HFF-Myc (cell line): ENCODE measurements around the gene FAM53B.

Experiments used
- DNase-seq: peaks from one replicate; pipeline ENCODE4 v3.0.0-alpha.2; 2011; ENCODE audit warnings: low read depth; ENCODE audit errors: extremely low read depth
- H3K4me3 ChIP-seq: replicated peaks from 2 replicates; pipeline ENCODE4 v1.5.1; 2011; ENCODE audit warnings: low read depth, mild to moderate bottlenecking, control low read depth, low read length
- TF ChIP-seq, protein P1 (sequence below): IDR thresholded peaks from 2 replicates; pipeline ENCODE4 v1.5.1; 2012; ENCODE audit warnings: mild to moderate bottlenecking, low read depth, low read length, control low read depth; ENCODE audit errors: missing control alignments

The FAM53B gene

DNA sequence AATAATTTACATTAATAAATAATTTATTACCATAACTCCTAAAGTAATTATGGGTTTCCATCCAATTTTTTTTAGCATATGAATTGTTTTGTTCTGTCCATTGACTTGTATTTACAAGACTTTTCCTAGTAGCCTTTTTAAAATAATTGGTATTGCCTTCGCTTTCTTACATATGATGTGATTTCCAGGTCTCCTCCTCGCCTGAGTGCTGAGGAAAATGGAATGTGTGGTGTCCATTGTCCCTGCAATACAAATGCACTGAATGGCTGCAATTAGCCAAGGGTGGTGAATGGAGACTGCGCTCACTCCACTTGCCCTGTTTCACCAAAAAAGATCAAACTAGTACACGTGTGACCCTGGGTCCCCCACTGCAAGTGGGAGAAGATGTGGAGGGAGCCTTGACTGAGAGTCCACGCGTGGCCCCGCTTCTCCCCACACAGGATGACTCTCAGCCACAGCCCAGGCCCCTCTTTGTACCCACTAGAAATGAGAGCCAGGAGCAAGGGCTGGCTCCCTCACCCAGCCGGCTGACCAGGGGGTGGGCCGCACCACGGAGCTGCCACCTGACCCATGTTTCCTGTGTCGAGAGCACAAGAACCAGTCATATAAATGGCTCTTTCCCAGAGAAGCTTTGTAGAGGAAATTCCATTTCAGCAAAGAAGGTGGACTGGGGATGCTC, 52.6 kb downstream of the FAM53B start:
- H3K4me3 ChIP-seq = no peak overlapping the region
- TF ChIP-seq, protein P1, sequence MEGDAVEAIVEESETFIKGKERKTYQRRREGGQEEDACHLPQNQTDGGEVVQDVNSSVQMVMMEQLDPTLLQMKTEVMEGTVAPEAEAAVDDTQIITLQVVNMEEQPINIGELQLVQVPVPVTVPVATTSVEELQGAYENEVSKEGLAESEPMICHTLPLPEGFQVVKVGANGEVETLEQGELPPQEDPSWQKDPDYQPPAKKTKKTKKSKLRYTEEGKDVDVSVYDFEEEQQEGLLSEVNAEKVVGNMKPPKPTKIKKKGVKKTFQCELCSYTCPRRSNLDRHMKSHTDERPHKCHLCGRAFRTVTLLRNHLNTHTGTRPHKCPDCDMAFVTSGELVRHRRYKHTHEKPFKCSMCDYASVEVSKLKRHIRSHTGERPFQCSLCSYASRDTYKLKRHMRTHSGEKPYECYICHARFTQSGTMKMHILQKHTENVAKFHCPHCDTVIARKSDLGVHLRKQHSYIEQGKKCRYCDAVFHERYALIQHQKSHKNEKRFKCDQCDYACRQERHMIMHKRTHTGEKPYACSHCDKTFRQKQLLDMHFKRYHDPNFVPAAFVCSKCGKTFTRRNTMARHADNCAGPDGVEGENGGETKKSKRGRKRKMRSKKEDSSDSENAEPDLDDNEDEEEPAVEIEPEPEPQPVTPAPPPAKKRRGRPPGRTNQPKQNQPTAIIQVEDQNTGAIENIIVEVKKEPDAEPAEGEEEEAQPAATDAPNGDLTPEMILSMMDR = no peak
- no peak for DNase-seq

DNA sequence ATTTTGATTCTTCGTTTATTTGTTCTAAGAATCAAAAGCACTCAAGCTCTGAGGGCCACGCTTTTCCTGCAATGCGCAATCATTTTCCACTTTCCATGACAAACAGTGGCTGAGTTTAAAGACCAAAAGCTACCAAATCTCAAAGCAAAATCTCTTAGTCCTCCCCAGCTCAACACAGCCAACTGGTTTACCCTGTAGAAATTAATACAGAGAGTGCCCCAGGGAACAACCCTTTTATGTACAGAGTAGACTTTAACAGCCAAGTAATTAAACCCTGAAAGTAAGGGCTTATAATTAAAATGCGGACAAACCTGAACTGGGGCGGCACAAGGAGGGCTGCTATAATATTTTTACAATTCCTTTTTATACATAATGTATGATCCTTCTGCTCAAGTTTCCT, 53.2 kb downstream of the FAM53B start:
- no peak overlapping the region for H3K4me3 ChIP-seq
- TF ChIP-seq, protein P1 = no peak
- DNase-seq = no peak

DNA sequence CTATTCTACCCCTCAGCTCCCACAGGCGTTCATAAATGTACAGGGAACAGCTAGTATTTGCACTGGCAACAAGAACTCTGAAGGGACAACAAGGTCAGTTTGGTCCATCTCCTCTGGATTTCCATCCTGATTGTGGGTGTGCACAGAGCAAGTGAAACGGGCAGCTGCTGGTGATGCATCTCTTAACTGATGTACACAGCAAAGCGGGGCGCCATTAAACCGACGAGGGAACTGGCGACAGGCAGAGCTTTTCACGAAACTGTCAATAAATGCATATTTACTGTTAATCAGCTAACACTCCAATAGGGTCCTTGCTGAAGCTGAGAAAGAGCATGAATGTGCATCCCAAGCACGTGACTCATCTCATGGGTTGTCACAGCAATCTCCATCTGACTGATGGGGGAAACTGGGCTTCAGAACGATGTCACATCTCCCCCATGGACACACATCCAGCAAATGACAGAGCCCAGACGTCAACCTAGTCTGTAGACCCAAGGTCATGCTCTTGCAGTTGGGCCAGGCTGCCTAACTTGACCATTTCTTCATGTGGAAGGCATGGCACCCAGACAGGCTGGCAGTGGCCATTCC, 54.2 kb downstream of the FAM53B start:
- DNase-seq = no peak

DNA sequence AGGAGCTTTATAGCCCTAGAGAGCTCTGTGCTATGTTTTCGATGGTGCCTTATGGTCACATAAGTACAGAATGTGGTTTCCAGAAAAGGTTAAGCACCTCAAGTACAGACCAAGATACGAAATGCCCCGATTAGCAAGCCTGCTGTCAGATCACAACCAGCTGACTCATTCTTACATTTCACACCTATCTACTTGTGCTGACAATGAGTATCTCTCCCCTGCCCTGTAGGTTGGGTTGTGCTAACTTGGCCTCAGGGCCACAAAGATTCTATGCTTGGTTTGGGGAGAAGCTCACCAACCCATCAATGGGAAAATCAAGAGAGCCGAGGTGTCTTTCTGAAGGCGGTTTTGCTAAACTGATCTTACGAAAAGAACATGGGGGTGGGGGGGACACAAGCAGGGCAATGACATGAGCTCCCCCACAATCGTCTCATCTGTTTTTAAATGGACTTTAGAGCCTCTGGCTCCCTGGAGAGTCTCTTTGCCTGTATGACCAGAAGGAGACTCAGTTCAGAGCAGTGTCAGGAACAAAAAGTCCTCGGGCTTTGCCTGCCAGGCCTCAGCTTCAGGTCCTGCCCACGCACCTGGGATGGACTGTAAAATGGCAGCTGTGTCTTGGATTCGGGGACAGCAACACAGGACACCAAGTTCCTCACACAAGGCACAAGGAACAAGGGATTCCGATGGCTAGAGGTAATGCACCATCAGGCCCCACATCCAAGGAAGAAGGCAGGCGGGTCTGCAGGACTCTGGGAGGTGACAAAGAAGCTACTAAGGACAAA, 55.1 kb downstream of the FAM53B start:
- TF ChIP-seq, protein P1 = no peak
- DNase-seq = no peak
- no peak overlapping the region for H3K4me3 ChIP-seq

More for the DNA sequence above, 54.2 kb downstream of the FAM53B start:
- no peak overlapping the region for H3K4me3 ChIP-seq
- TF ChIP-seq, protein P1 = no peak

DNA sequence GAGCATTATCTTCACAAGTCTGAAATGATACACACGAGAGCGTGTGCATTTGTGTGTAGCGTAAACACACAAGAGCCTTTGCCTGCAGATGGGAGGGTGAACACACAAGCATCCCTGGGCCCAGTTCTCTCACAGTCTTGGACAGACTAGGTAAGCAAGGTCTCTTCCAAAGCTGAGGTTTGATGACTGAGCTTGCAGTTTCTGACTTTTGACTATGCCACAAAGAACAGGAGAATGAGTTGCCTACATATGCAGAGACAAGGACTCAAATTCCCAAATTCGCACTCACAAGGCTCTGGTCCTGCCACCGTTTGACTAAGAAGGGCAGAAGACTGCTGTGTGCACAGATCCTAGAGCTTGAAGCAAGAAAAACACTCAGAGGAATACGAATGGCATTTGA, 55.8 kb downstream of the FAM53B start:
- H3K4me3 ChIP-seq = no peak overlapping the region
- no peak for DNase-seq
- TF ChIP-seq, protein P1 = no peak

DNA sequence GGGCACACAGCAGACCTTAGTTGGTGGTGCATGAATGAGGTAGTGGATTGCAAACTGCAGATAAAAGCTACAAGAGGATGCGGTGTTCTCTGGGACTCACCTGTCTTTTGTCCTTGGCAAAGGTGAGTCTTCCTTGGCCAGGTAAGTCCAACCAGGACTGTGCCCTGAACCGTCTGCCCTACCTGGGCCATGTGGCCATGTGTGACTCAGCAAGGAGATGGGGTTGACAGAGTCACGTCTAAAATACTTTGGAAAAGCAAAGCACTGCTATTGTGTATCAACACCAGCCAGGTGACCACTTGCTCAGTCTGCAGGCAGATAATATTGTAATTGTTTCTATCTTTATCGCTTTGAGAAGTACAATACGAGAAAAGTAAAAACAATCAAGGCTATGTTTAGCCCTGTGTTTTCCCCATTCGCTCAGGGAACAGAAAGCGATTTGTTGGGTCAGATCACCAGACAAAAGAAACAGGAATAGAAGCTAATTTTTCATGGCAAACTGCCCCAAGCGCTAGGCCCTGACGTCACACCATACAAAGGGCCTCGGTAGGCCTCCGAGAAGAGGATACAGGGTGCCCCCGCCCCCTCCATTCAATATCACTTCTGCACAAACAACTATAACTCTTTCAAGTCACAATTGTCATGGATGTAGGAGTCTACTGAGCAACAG, 57.3 kb downstream of the FAM53B start:
- TF ChIP-seq, protein P1 = no peak

More for the DNA sequence above, 57.3 kb downstream of the FAM53B start:
- H3K4me3 ChIP-seq = no peak overlapping the region
- DNase-seq = no peak
